A549 (cell line): ENCODE results near the gene COMMD7. TPM values are rescaled to one million over a fixed set of nuclear protein-coding genes. Genes with fewer than 3 reads are reported as not detected.

ENCODE experiments used
- ATAC-seq, 2 experiments: fragments of 200-7000 bp in 1 of 2; fragments of >200 bp in 1 of 2; cut with Nextera tagmentation in 1 of 2; cut with Tn5 transposase in 1 of 2; 3 replicates each; pipeline versions ENCODE4 v1.8.0 to v1.9.1; 2018 to 2020; ENCODE audit warnings: mild to moderate bottlenecking in 1 of 2, moderate library complexity in 1 of 2
- CTCF ChIA-PET: fragments of 300-600 bp; sonication (Branson Sonifier 250); formaldehyde crosslinking; extraction: SDS; loops from one replicate; lab custom pipeline; 2021; ENCODE audit warnings: antibody characterized with exemption, inconsistent platforms; lab: Yijun Ruan, JAX
- POLR2A ChIA-PET: fragments of 350-600 bp; formaldehyde crosslinking; extraction: SDS; loops from one replicate; lab custom pipeline; 2021; ENCODE audit warnings: antibody characterized with exemption, inconsistent platforms; lab: Yijun Ruan, JAX
- DNase-seq, 2 experiments: peaks; one replicate each; pipeline versions ENCODE4 v3.0.0 to v3.0.0-alpha.2; 2011 to 2016; ENCODE audit warnings: low read depth in 1 of 2, low spot score in 1 of 2
- FAIRE-seq: peaks from 2 replicates; lab custom pipeline; 2011; peaks lifted over from hg19 to GRCh38; lab: Jason Lieb, UNC
- H3K27ac ChIP-seq, 2 experiments: fragments of >200 bp; sonication (Bioruptor Twin); formaldehyde crosslinking; 3 replicates each; pipeline ENCODE4 v1.5.1; 2016 to 2017
- H3K4me1 ChIP-seq: fragments of >200 bp; sonication (Bioruptor Twin); formaldehyde crosslinking; 3 replicates; pipeline ENCODE4 v1.6.1; 2016
- H3K4me2 ChIP-seq: fragments of >200 bp; sonication (Bioruptor Twin); formaldehyde crosslinking; 3 replicates; pipeline ENCODE4 v1.6.1; 2016
- H3K4me3 ChIP-seq: fragments of >200 bp; sonication (Bioruptor Twin); formaldehyde crosslinking; 3 replicates; pipeline ENCODE4 v1.5.1; 2016
- H3K9me3 ChIP-seq: fragments of >200 bp; sonication (Bioruptor Twin); formaldehyde crosslinking; 3 replicates; pipeline ENCODE4 v1.6.1; 2016
- ATOH8 ChIP-seq: fragments of 250-450 bp; sonication (Bioruptor Pico); IDR thresholded peaks from 2 replicates; pipeline ENCODE4 v1.5.0; 2020; ENCODE audit warnings: low read depth, mild to moderate bottlenecking, moderate library complexity
- BCL3 ChIP-seq: fragments of >200 bp; sonication (Bioruptor Twin); formaldehyde crosslinking; IDR thresholded peaks from 3 replicates; pipeline ENCODE4 v1.6.1; 2016
- BHLHE40 ChIP-seq: IDR thresholded peaks from 2 replicates; pipeline ENCODE4 v1.6.1; 2012; ENCODE audit warnings: low read depth, low read length, inconsistent platforms
- CBX8 ChIP-seq: fragments of 200-600 bp; sonication (generic); IDR thresholded peaks from 2 replicates; pipeline ENCODE4 v1.6.1; 2016
- CEBPB ChIP-seq, 2 experiments: fragments of >200 bp in 1 of 2; sonication (Bioruptor Twin) in 1 of 2; formaldehyde crosslinking in 1 of 2; IDR thresholded peaks; 2 replicates each; pipeline ENCODE4 v1.6.1; 2012 to 2016
- CHD4 ChIP-seq: fragments of 200-600 bp; sonication (generic); IDR thresholded peaks from 2 replicates; pipeline ENCODE4 v1.6.1; 2016; ENCODE audit warnings: antibody characterized with exemption, mild to moderate bottlenecking, borderline replicate concordance
- CTCF ChIP-seq: fragments of >200 bp; sonication (Bioruptor Twin); formaldehyde crosslinking; IDR thresholded peaks from 3 replicates; pipeline ENCODE4 v1.5.1; 2016
- EHF ChIP-seq: fragments of 250-450 bp; sonication (Bioruptor Pico); IDR thresholded peaks from 2 replicates; pipeline ENCODE4 v1.5.0; 2020; ENCODE audit warnings: mild to moderate bottlenecking
- FOSB ChIP-seq: fragments of 250-450 bp; sonication (Bioruptor Pico); IDR thresholded peaks from 2 replicates; pipeline ENCODE4 v1.5.0; 2020; ENCODE audit warnings: mild to moderate bottlenecking, moderate library complexity
- GATA3 ChIP-seq: IDR thresholded peaks from 2 replicates; pipeline ENCODE4 v1.6.1; 2012; ENCODE audit warnings: borderline replicate concordance
- HDAC2 ChIP-seq: fragments of 200-600 bp; sonication (generic); IDR thresholded peaks from 2 replicates; pipeline ENCODE4 v1.6.1; 2016
- HES2 ChIP-seq: fragments of >200 bp; sonication (Bioruptor Twin); formaldehyde crosslinking; IDR thresholded peaks from 2 replicates; pipeline ENCODE4 v1.6.1; 2016
- HEYL ChIP-seq: fragments of 250-450 bp; sonication (Bioruptor Pico); IDR thresholded peaks from 2 replicates; pipeline ENCODE4 v1.8.0; 2021; ENCODE audit warnings: mild to moderate bottlenecking, moderate library complexity
- JUN ChIP-seq, 2 experiments: fragments of >200 bp; sonication (Bioruptor Twin); formaldehyde crosslinking; IDR thresholded peaks; 2 replicates in 1 of 2; 3 replicates in 1 of 2; pipeline ENCODE4 v1.6.1; 2016 to 2017
- JUNB ChIP-seq: fragments of >200 bp; sonication (Bioruptor Twin); formaldehyde crosslinking; IDR thresholded peaks from 2 replicates; pipeline ENCODE4 v1.6.1; 2016
- KDM1A ChIP-seq: fragments of 200-600 bp; sonication (generic); IDR thresholded peaks from 2 replicates; pipeline ENCODE4 v1.6.1; 2016; ENCODE audit warnings: low read depth, mild to moderate bottlenecking
- KDM5A ChIP-seq: fragments of 200-600 bp; sonication (generic); IDR thresholded peaks from 2 replicates; pipeline ENCODE4 v1.6.1; 2016; ENCODE audit warnings: antibody characterized with exemption, mild to moderate bottlenecking
- MYC ChIP-seq: IDR thresholded peaks from 2 replicates; pipeline ENCODE4 v1.6.1; 2012; ENCODE audit warnings: mild to moderate bottlenecking, inconsistent platforms, low read length, improper control_type of control experiment, borderline replicate concordance
- NFE2L2 ChIP-seq: fragments of 150-350 bp; conservative IDR thresholded peaks from 2 replicates; pipeline ENCODE4 v1.6.1; 2014; ENCODE audit warnings: low read length
- NR3C1 ChIP-seq: fragments of >200 bp; sonication (Bioruptor Twin); formaldehyde crosslinking; IDR thresholded peaks from 3 replicates; pipeline ENCODE4 v1.6.1; 2017
- PHF8 ChIP-seq: fragments of 200-600 bp; sonication (generic); IDR thresholded peaks from 2 replicates; pipeline ENCODE4 v1.6.1; 2016; ENCODE audit warnings: low read depth, mild to moderate bottlenecking, antibody characterized with exemption, moderate library complexity, borderline replicate concordance
- POLR2A ChIP-seq: IDR thresholded peaks from 2 replicates; pipeline ENCODE4 v1.6.1; 2012; ENCODE audit warnings: mild to moderate bottlenecking, low read length
- RARB ChIP-seq: fragments of 250-450 bp; sonication (Bioruptor Pico); IDR thresholded peaks from 2 replicates; pipeline ENCODE4 v1.8.0; 2021; ENCODE audit warnings: mild to moderate bottlenecking, moderate library complexity
- RCOR1 ChIP-seq: fragments of 150-350 bp; IDR thresholded peaks from 2 replicates; pipeline ENCODE4 v1.6.1; 2014; ENCODE audit warnings: antibody characterized with exemption, low read length, low read depth
- RFX5 ChIP-seq: fragments of 450-650 bp; IDR thresholded peaks from 2 replicates; pipeline ENCODE4 v1.7.1; 2014; ENCODE audit warnings: antibody characterized with exemption, mild to moderate bottlenecking, moderate library complexity
- RNF2 ChIP-seq: fragments of 200-600 bp; sonication (generic); IDR thresholded peaks from 2 replicates; pipeline ENCODE4 v1.6.1; 2016; ENCODE audit warnings: low read depth, mild to moderate bottlenecking, antibody characterized with exemption, moderate library complexity, borderline replicate concordance
- SMC3 ChIP-seq: fragments of >200 bp; sonication (Bioruptor Twin); formaldehyde crosslinking; IDR thresholded peaks from 3 replicates; pipeline ENCODE4 v1.6.1; 2018; ENCODE audit warnings: inconsistent platforms
- SREBF2 ChIP-seq: fragments of 450-650 bp; IDR thresholded peaks from 2 replicates; pipeline ENCODE4 v1.6.1; 2014; ENCODE audit warnings: mild to moderate bottlenecking, moderate library complexity
- TFCP2L1 ChIP-seq: fragments of 250-450 bp; sonication (Bioruptor Pico); IDR thresholded peaks from 2 replicates; pipeline ENCODE4 v1.5.0; 2021; ENCODE audit warnings: mild to moderate bottlenecking
- ZNF302 ChIP-seq: fragments of 250-450 bp; sonication (Bioruptor Pico); IDR thresholded peaks from 2 replicates; pipeline ENCODE4 v1.9.0; 2021; ENCODE audit warnings: inconsistent platforms, mild to moderate bottlenecking, moderate library complexity
- WGBS: methylation state at CpG from one replicate; pipeline ENCODE4 v1.1.6; 2017; ENCODE audit errors: missing lambda C conversion rate; 5-methylcytosine and 5-hydroxymethylcytosine counted together
- polyA plus RNA-seq, 4 experiments: library from polyadenylated mRNA; depleted of rRNA in 3 of 4; stranded (reverse); fragments of >200 nt; fragmentation: RNase III in 1 of 4; extraction: RNeasy Plus Mini Kit Qiagen cat#74134 plus additional on column Dnase treatment in 1 of 4; gene quantifications; 2 replicates in 3 of 4; 3 replicates in 1 of 4; pipeline ENCODE4 v1.2.3, GENCODE V29; 2011 to 2017
- TF ChIP-seq, protein P1 (sequence below): fragments of 150-350 bp; IDR thresholded peaks from 2 replicates; pipeline ENCODE4 v1.6.1; 2014; ENCODE audit warnings: low read depth, mild to moderate bottlenecking, low read length
- TF ChIP-seq, protein P2 (sequence below): IDR thresholded peaks from 2 replicates; pipeline ENCODE4 v1.6.1; 2012
- TF ChIP-seq, protein P3 (sequence below): IDR thresholded peaks from 2 replicates; pipeline ENCODE4 v1.6.1; 2012; ENCODE audit warnings: low read depth, borderline replicate concordance

Gene COMMD7
- polyA plus RNA-seq, 2 of the 4 experiments (the other 2 are of a cell fraction), result 55.7 to 74.1 TPM

GRCh38 chr20:32761831-32762753 is 18.8 kb upstream of the COMMD7 start, which contains the start of gene DNMT3B (continued):
- TF ChIP-seq BCL3, result peak; percentile 67; the same call in 1 of the 3 replicates
- TF ChIP-seq, protein P1, sequence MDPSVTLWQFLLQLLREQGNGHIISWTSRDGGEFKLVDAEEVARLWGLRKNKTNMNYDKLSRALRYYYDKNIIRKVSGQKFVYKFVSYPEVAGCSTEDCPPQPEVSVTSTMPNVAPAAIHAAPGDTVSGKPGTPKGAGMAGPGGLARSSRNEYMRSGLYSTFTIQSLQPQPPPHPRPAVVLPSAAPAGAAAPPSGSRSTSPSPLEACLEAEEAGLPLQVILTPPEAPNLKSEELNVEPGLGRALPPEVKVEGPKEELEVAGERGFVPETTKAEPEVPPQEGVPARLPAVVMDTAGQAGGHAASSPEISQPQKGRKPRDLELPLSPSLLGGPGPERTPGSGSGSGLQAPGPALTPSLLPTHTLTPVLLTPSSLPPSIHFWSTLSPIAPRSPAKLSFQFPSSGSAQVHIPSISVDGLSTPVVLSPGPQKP, result no peak
- peak; percentile 73 to 86 for TF ChIP-seq JUN (IDR thresholded peaks at IDR 0.05)
- TF ChIP-seq POLR2A, result peak; percentile 83
- TF ChIP-seq GATA3, result no peak
- TF ChIP-seq ZNF302 (CRISPR knock-in tag), result no peak
- no peak for TF ChIP-seq SREBF2
- no peak; the same call in 1 of the 2 replicates for TF ChIP-seq ATOH8 (CRISPR knock-in tag)
- TF ChIP-seq RFX5, result no peak
- TF ChIP-seq CHD4, result no peak
- no peak for TF ChIP-seq FOSB (CRISPR knock-in tag)
- TF ChIP-seq RARB (CRISPR knock-in tag), result no peak
- TF ChIP-seq NR3C1, result no peak
- no peak for TF ChIP-seq TFCP2L1 (CRISPR knock-in tag)
- TF ChIP-seq, protein P2, sequence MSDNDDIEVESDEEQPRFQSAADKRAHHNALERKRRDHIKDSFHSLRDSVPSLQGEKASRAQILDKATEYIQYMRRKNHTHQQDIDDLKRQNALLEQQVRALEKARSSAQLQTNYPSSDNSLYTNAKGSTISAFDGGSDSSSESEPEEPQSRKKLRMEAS, result peak; percentile 58; the same call in 1 of the 2 replicates
- TF ChIP-seq SMC3, result peak; percentile 72; the same call in 2 of the 3 replicates
- no peak for TF ChIP-seq NFE2L2
- TF ChIP-seq CBX8, result no peak
- peak; percentile 53 for TF ChIP-seq CTCF
- no peak for TF ChIP-seq KDM5A
- TF ChIP-seq JUNB, result no peak
- no peak for TF ChIP-seq RCOR1
- TF ChIP-seq HDAC2, result no peak
- no peak for TF ChIP-seq MYC
- TF ChIP-seq CEBPB (IDR thresholded peaks at IDR 0.05), result no peak
- TF ChIP-seq, all 56 proteins: peak for 9

DNA sequence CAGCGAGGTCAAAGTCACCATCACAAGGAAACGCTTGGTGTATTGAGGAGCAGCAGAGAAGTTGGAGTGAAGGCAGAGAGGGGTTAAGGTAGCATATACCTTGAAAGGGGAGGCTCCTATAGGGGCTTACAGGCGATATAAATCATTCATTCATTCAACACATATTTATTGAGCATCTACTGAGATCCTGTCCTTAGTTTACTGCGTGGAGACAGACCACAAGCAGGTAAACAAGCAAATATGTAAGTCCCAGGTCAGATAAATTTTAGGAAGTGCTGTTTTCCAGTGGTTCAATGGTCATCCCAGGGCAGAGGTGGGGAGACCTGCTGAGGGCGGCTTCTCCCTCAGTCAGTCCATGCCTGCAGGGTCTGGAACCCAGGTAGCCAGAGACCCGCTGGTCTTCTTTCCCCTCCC is 18.2 kb upstream of the COMMD7 start:
- peak overlapping the region; percentile 99 for H3K4me2 ChIP-seq
- peak overlapping the region; percentile 93 to 99 for H3K27ac ChIP-seq
- H3K4me3 ChIP-seq, result peak overlapping the region; percentile 99
- no peaks in the 10 kb centered on the region for H3K9me3 ChIP-seq
- ChIA-PET POLR2A (no interaction called here), CTCF (interaction anchor here (2.1 to 3.8 kb wide), 2 partner anchors 16 to 88 kb away, joined by 14 to 21 read pairs; partner anchors contain the start of gene C20orf203)
- no peak for FAIRE-seq
- DNase-seq, result no peak
- peaks cover 33% of the 10 kb centered on the region for H3K4me1 ChIP-seq
- no peak; a peak in 1 of 6 replicates for ATAC-seq
- WGBS, result 56% methylated on average over 6 of the region's 6 CpGs
- TF ChIP-seq NFE2L2 (no peak), RNF2 (no peak), CEBPB (IDR thresholded peaks at IDR 0.05) (no peak), KDM1A (no peak), EHF (CRISPR knock-in tag) (no peak), RFX5 (no peak), ZNF302 (CRISPR knock-in tag) (no peak), HES2 (no peak), PHF8 (no peak), ATOH8 (CRISPR knock-in tag) (no peak), BHLHE40 (no peak), HEYL (CRISPR knock-in tag) (no peak)
- TF ChIP-seq, protein P3, sequence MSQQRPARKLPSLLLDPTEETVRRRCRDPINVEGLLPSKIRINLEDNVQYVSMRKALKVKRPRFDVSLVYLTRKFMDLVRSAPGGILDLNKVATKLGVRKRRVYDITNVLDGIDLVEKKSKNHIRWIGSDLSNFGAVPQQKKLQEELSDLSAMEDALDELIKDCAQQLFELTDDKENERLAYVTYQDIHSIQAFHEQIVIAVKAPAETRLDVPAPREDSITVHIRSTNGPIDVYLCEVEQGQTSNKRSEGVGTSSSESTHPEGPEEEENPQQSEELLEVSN, result no peak
